ENCODE measurements around the gene PSENEN.
"Not testable (repeated sequence)": the region's sequence is repeated elsewhere in the genome, so short reads cannot be mapped to it uniquely, and the experiment has no call there.

Gene PSENEN

DNA sequence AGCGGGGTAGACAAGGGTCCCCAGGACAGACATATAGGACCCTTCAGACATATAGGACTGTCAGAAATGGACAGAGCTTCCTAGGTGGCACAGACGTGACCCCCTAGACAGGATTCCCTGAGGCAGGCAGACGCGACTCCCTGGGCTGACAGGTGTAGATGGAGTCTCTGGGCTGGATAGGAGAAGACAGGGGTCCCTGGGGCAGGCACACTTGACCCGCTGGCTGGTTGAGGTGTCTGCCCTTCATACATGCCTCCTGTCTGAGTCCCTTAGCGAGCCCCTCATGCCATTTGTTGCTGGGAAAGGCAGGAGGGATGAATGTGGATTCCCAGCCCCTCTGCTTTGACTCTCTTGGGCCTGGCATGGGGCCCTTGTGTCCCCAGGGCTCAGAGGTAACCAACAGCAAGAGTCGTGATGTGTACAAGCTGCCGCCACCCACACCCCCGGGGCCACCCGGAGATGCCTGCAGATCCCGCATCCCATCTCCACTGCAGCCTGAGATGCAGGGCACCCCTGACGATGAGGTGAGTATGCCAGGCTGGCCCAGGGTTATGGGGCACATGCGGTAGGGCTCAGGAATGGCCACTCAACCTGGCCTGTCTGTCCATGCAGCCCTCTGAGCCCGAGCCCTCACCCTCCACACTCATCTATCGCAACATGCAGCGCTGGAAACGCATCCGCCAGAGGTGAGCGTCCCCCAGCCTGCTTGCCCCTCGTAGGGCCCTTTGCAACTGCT, 8.4 kb downstream of the PSENEN start:
- DNase-seq, result no peak

GRCh38 chr19:35754370-35755130, 9.1 kb downstream of the PSENEN start:
- DNase-seq, result no peak

- no peak for DNase-seq
Observed at GRCh38 chr19:35755131-35755549, 9.7 kb downstream of the PSENEN start.

DNA sequence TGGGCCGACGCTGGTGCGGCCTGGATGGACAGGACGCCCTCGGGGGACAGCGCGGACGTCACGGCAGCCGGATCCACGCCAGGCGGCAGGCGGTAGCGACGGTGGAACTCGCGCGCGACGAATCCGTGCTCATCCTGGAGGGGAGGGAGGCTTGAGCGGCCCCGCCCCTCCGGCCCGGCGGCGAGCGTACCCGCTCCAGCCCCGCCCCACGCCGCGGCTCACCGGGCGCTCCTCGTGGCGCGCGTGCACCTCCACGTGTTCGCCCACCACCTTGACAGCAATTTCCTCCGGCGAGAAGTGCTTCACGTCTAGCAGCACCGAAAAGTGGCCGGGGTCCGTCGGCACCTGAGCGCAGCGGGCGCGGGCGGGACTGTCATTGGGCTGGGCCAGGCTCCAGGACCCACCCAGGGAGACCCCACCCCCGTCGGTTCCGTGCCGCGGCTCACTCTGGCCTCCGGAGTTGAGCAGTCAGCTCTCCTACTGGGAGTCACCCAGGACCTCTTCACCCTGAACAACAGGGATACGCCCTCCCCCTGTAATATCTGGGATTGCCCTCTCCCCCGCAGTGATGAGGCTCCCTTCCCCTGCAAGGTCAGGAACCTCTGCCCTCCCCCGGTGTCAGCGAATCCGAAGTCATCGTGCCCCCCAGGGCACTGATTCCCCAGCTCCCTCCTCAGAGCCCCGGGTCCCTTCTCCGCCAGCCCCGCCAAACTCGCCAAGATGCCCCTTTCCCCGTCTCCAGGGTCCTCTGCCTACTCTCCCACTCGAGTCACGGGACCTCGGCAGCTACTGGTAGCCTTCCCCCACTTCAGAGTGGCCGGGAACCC, 10.3 kb downstream of the PSENEN start:
- no peak for DNase-seq

- DNase-seq, result no peak
Observed at GRCh38 chr19:35756377-35757230, 11.2 kb downstream of the PSENEN start, which contains the start of gene HSPB6. HSPB6 (minus strand) TSS chr19:35757029; CDS start chr19:35757008, 21 bp downstream.

DNA sequence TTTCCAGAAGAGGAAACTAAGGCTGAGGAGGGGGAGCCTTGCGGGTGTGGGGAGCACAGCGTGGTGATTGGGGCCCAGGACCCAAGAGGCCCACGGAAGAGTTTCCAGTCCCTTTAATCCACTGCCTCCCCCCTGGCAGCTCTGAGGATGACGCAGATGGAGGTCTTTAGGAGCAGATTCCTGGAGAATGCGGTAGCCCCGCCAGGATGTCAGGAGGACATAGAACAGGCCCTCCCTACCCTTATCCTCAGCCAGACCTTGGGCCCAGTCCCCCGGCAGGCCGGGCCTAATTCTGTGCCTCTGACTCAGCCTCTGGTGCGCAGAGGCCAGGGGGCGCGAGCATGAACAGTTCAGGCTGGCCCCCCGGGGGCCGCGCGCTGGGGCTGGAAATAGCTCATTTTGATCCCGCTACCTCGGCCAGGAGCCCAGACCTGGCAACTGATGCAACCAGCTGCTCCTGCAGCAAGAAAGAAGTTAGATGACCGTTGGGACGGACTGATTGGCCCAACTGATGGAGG, 11.8 kb downstream of the PSENEN start:
- DNase-seq, result no peak

- peak; percentile 98 for DNase-seq
Observed at GRCh38 chr19:35757749-35758608, 12.5 kb downstream of the PSENEN start, which contains the start of gene PROSER3. PROSER3 (plus strand) TSS chr19:35758176; CDS start chr19:35758216, 40 bp downstream.

DNA sequence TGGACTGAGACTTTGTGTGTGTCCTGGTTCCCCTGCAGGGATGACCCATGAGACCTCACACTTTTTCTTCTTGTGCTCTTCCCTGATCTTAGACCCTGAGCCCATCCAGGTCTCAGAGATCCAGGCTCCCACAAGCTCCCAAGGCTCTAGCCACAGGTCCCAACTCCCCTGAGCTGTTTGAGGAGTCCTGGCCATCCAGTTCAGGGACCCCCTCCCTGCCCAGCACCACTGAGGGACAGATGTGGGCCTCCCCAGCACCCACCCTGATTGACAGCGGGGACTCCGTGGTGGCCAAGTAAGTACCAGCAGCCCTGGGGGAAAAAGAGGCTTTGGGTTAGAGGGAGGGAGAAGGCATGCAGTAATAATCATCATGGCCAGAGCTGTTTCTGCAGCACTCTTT, 14.2 kb downstream of the PSENEN start:
- DNase-seq, result no peak

DNA sequence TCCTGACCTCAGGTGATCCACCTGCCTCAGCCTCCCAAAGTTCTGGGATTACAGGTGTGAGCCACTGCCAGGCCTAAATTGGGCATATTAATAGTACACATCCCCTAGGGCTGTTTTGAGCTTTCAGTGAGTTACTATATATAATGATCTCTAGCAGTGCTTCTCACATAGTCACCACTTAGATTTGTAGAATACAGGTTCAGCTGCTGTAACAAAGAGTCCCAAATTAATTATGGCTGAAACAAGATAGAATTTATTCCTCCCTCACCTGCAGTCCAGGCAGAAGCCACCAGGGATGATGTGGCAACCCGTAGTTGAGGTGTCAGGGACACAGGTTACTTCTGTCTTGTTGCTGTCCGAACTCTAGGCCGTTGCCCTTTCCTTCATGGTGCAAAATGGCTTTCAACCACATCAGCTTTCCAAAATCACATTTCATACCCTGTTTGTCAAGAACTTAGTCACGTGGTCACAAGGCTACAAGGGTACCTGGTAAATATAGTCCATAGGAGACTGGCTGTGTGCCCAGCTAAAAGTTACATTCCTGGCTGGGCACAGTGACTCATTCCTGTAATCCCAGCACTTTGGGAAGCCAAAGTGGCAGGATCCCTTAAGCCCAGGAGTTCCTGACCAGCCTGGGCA, 15.4 kb downstream of the PSENEN start:
- no peak for DNase-seq

DNA sequence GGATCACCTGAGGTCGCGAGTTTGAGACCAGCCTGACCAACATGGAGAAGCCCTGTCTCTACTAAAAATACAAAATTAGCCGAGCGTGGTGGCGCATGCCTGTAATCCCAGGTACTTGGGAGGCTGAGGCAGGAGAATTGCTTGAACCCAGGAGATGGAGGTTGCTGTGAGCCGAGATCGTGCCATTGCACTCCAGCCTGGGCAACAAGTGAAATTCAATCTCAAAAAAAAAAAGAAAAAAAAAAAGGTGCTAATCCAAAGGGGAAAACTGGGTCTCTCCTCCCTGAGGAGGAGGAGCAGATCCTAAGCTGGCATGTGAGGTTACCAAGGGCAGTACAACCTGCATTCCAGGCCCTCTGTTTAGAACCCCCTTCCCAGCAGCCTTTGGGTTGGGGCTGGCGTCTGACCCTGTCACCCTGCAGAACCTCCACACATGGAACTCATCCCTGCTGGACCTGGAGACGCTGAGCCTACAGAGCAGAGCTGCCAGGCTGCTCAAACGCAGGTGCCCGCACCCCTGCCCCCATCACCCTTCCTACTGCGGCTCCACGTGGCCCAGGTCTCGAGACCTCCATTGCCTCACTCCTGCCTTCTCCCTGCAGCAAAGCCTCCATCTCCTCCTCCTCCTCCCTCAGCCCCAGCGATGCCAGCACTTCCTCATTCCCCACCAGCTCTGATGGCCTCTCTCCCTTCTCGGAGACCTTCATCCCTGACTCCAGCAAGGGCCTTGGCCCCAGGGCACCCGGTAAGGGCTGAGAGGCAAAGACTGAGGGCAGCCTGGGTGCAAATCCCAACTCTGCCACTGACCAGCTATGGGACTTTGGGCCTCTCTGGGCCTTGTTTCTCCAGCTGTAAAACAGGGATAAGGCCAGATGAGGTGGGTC, 19.2 kb downstream of the PSENEN start:
- no peak for DNase-seq

GRCh38 chr19:35766571-35767104, 21.2 kb downstream of the PSENEN start:
- DNase-seq, result no peak

- DNase-seq, result no peak
Observed at GRCh38 chr19:35767288-35768081, 22.0 kb downstream of the PSENEN start.

- DNase-seq, result no peak
Observed at GRCh38 chr19:35768082-35768421, 22.6 kb downstream of the PSENEN start.

- not testable (repeated sequence) for DNase-seq
Observed at GRCh38 chr19:35772362-35772761, 26.9 kb downstream of the PSENEN start.

- DNase-seq, result no peak
Observed at GRCh38 chr19:35773020-35773806, 27.8 kb downstream of the PSENEN start.

GRCh38 chr19:35774274-35775045, 29.0 kb downstream of the PSENEN start:
- no peak for DNase-seq

- no peak for DNase-seq
Observed at GRCh38 chr19:35775046-35775297, 29.5 kb downstream of the PSENEN start.

Data from DMS79 treated with DMSO at 0.1 percent for 48 hours (cell line).